Esophagus squamous epithelium (tissue), 5 donors: Measurements from ENCODE around the gene CHGA. TPM values are rescaled to one million over a fixed set of nuclear protein-coding genes. Genes with fewer than 3 reads are reported as not detected.

ENCODE experiments used
- DNase-seq: peaks from one replicate; lab custom pipeline; 2025; lab: John Stamatoyannopoulos, UW
- H3K27ac ChIP-seq, 4 donors: fragments of 200-600 bp; sonication (generic); one replicate each; pipeline ENCODE4 v1.5.1; 2016 to 2019; ENCODE audit warnings: mild to moderate bottlenecking in 1 of 4
- H3K27me3 ChIP-seq, 4 donors: fragments of 200-600 bp; sonication (generic); 1 replicate in 3 of 4; 2 replicates in 1 of 4; pipeline versions ENCODE4 v1.5.1 to v1.6.0; 2017 to 2021; ENCODE audit warnings: antibody characterized with exemption in 1 of 4
- H3K36me3 ChIP-seq, 3 donors: fragments of 200-600 bp; sonication (generic); one replicate each; pipeline ENCODE4 v1.5.1; 2016 to 2019
- H3K4me1 ChIP-seq, 3 donors: fragments of 200-600 bp; sonication (generic); one replicate each; pipeline ENCODE4 v1.5.1; 2017 to 2019
- H3K4me3 ChIP-seq, 4 donors: fragments of 200-600 bp; sonication (generic); 1 replicate in 3 of 4; 2 replicates in 1 of 4; pipeline ENCODE4 v1.5.1; 2016 to 2019; ENCODE audit warnings: mild to moderate bottlenecking in 2 of 4, moderate library complexity in 1 of 4
- H3K9me3 ChIP-seq, 3 donors: fragments of 200-600 bp; sonication (generic); one replicate each; pipeline ENCODE4 v1.5.1; 2016 to 2019
- POLR2A ChIP-seq, 4 donors: fragments of 450-650 bp; IDR thresholded peaks; one replicate each; pipeline ENCODE4 v1.6.1; 2017; ENCODE audit warnings: antibody characterized with exemption in 4 of 4, mild to moderate bottlenecking in 4 of 4, moderate library complexity in 3 of 4
- WGBS, 2 donors: methylation state at CpG; one replicate each; pipeline ENCODE4 v1.1.5; 2018; 5-methylcytosine and 5-hydroxymethylcytosine counted together
- intact Hi-C: fragments of 100-400 bp; cut with DNase I; formaldehyde crosslinking; loops from one replicate; pipeline ENCODE4 v1.15.0; 2022
- total RNA-seq, 4 donors: library from RNA; depleted of rRNA; stranded (reverse); fragments of >200 nt; gene quantifications; one replicate each; pipeline ENCODE4 v1.1.0, GENCODE V29; 2016
- TF ChIP-seq, protein P1 (sequence below), 6 experiments: fragments of 450-650 bp in 4 of 6; fragments of 200-600 bp in 2 of 6; sonication (generic) in 2 of 6; IDR thresholded peaks; one replicate each; pipeline ENCODE4 v1.5.1; 2016 to 2019; ENCODE audit warnings: antibody characterized with exemption in 6 of 6, mild to moderate bottlenecking in 4 of 6, moderate library complexity in 4 of 6
- donor health status: DM: yes; HTN: yes; CAD: no.

Gene CHGA
- total RNA-seq, 4 donors from 2014 or later = 0.31 TPM; not detected in 3

DNA sequence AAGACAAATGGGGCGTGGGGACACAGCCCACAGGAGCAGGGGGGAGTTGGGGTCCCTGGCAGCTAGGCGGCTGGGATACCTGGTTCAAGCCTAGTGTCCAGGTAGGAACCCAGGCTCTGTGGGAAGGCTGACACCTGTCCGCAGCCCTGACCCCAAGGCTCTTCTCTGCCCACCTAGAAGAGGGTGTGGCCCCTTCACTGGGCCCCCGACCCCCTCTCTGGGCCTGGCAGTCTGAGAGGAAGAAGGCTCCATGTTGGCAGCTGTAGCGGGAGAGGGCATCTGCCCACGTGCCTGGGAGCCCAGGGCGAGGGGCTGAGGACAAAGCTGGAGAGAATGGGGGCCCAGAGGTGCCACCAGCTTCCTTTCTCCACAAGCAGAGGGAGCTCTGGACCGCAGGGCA lies 10.5 kb downstream of the CHGA start:
- 78 to 90% methylated on average over 2 to 6 of the region's 8 CpGs for WGBS, 2 donors
- TF ChIP-seq, protein P1, sequence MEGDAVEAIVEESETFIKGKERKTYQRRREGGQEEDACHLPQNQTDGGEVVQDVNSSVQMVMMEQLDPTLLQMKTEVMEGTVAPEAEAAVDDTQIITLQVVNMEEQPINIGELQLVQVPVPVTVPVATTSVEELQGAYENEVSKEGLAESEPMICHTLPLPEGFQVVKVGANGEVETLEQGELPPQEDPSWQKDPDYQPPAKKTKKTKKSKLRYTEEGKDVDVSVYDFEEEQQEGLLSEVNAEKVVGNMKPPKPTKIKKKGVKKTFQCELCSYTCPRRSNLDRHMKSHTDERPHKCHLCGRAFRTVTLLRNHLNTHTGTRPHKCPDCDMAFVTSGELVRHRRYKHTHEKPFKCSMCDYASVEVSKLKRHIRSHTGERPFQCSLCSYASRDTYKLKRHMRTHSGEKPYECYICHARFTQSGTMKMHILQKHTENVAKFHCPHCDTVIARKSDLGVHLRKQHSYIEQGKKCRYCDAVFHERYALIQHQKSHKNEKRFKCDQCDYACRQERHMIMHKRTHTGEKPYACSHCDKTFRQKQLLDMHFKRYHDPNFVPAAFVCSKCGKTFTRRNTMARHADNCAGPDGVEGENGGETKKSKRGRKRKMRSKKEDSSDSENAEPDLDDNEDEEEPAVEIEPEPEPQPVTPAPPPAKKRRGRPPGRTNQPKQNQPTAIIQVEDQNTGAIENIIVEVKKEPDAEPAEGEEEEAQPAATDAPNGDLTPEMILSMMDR (IDR thresholded peaks at IDR 0.05) = no peak
- TF ChIP-seq POLR2A (IDR thresholded peaks at IDR 0.05) = no peak
- H3K36me3 ChIP-seq = peaks cover 0 to 22% (median 0%) of the 10 kb centered on the region in 3 donors
- no peak overlapping the region for H3K4me3 ChIP-seq
- DNase-seq = no peak
- no peaks in the 10 kb centered on the region for H3K27me3 ChIP-seq
- no peak overlapping the region for H3K27ac ChIP-seq
- no peaks in the 10 kb centered on the region for H3K9me3 ChIP-seq
- intact Hi-C loops = no loop called here
- H3K4me1 ChIP-seq = peaks cover 0 to 10% (median 0%) of the 10 kb centered on the region in 3 donors

DNA sequence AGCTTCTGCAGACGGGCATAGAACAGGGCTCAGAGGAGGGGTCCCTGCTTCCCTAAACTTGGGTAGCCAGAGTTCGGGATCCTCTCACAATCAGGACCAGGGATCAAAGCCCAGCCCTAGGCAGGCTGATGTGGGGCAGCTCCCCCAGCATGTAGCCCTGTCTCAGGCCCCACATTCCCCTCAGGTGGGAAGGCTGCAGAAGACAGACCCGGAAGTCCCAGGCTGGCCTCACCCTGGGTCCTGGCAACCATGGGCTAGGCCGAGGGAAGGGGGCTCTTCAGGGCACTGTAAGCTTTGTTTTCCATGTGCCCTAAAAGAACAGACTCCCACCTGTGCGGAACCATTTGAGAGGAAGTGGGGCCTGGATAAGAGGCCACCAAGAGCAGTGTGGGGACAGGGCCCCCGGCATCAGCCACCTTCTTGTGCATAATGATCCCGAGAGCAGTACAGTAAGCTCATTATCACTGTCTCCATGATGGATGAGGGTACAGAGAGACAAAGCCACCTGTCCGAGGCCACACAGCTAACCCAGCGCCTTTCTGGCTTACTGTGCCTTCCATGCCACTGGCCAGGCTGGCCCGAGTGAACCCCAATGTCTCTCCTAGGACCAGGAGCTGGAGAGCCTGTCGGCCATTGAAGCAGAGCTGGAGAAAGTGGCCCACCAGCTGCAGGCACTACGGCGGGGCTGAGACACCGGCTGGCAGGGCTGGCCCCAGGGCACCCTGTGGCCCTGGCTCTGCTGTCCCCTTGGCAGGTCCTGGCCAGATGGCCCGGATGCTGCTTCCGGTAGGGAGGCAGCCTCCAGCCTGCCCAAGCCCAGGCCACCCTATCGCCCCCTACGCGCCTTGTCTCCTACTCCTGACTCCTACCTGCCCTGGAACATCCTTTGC lies 11.5 kb downstream of the CHGA start:
- no peaks in the 10 kb centered on the region for H3K27me3 ChIP-seq
- intact Hi-C loops = no loop called here
- peaks cover 0 to 31% (median 0%) of the 10 kb centered on the region in 3 donors for H3K36me3 ChIP-seq
- TF ChIP-seq POLR2A (IDR thresholded peaks at IDR 0.05) = no peak
- TF ChIP-seq, protein P1 (IDR thresholded peaks at IDR 0.05) = no peak
- peaks cover 0 to 20% (median 0%) of the 10 kb centered on the region in 3 donors for H3K4me1 ChIP-seq
- WGBS, 2 donors = 90 to 92% methylated on average over 5 to 10 of the region's 19 CpGs
- no peak for DNase-seq
- H3K27ac ChIP-seq = no peak overlapping the region
- no peak overlapping the region for H3K4me3 ChIP-seq
- H3K9me3 ChIP-seq = no peaks in the 10 kb centered on the region

DNA sequence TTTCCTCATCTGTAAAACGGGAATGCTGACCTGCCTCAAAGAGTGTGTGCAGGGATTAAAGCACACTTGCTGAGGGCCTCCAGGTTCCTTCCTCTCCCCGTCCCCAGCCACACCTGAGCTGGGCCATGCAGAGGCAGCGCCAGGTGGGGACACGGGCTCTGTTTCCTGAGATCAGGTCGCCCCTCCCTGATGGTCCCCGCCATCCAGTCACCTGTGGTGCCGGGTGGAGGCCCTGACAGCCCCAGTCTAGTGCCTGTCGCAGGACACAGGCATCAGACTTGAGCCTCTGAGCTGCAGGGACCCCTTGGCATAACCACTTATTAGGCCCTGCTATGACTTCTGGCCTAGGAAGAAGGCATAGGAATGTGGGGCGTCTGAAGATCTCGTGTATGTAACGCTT lies 12.5 kb downstream of the CHGA start:
- TF ChIP-seq POLR2A (IDR thresholded peaks at IDR 0.05) = no peak
- TF ChIP-seq, protein P1 (IDR thresholded peaks at IDR 0.05) = no peak
- no peak overlapping the region for H3K27ac ChIP-seq
- peaks cover 0 to 36% (median 0%) of the 10 kb centered on the region in 3 donors for H3K36me3 ChIP-seq
- no peak overlapping the region for H3K4me3 ChIP-seq
- H3K27me3 ChIP-seq = no peaks in the 10 kb centered on the region
- DNase-seq = no peak
- 71 to 86% methylated on average over 2 to 6 of the region's 11 CpGs for WGBS, 2 donors
- intact Hi-C loops = no loop called here
- peaks cover 0 to 27% (median 0%) of the 10 kb centered on the region in 3 donors for H3K4me1 ChIP-seq
- H3K9me3 ChIP-seq = no peaks in the 10 kb centered on the region

DNA sequence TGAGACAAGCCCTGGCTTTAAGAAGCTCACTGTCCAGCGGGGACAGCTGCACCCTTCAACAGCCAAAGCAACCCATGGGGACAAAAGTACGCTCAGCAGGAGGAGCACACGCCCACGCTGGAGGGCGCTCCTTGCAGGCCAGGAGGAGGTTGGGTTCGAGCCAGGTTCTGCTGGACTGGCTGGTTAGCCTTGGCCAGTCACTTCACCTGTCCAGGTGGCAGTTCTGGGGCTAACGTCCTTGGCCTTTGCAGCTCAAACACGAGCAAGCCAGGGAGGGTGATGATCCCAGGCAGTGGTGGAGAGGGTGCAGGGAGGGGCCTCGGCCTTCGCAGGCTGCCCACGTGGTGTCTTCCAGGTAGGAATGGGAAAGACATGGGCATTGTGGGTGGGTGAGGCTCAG lies 13.1 kb downstream of the CHGA start:
- peaks cover 0 to 27% (median 0%) of the 10 kb centered on the region in 3 donors for H3K4me1 ChIP-seq
- peaks cover 0 to 42% (median 0%) of the 10 kb centered on the region in 3 donors for H3K36me3 ChIP-seq
- TF ChIP-seq, protein P1 (IDR thresholded peaks at IDR 0.05) = no peak
- no peak for TF ChIP-seq POLR2A (IDR thresholded peaks at IDR 0.05)
- intact Hi-C loops = no loop called here
- no peaks in the 10 kb centered on the region for H3K27me3 ChIP-seq
- H3K4me3 ChIP-seq = no peak overlapping the region
- no CpG with 5 or more reads among the region's 11 CpGs for WGBS, 2 donors
- DNase-seq = no peak
- H3K27ac ChIP-seq = no peak overlapping the region
- H3K9me3 ChIP-seq = no peaks in the 10 kb centered on the region
